ENCODE results near the gene CCDC88B.

CCDC88B gene

DNA sequence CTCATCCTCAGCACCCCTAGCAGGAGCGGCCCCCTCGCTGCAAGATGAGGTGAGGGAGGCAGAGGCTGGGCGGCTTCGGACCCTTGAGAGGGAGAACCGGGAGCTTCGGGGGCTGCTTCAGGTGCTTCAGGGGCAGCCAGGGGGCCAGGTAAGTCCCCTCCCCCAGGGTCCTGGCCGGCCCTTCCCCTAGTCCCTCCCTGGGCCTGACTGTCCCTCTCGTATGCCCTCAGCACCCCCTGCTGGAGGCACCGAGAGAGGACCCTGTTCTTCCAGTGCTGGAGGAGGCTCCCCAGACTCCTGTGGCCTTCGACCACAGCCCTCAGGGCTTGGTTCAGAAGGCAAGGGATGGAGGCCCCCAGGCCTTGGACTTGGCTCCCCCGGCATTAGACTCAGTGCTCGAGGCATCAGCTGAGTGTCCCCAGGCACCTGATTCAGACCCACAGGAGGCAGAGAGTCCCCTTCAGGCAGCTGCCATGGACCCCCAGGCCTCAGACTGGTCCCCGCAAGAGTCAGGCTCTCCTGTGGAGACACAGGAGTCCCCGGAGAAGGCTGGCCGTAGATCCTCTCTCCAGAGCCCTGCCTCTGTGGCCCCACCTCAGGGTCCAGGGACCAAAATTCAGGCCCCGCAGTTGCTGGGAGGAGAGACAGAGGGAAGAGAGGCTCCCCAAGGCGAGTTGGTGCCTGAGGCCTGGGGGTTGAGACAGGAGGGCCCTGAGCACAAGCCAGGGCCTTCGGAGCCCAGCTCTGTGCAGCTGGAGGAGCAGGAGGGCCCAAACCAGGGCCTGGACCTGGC lies 4.0 kb downstream of the CCDC88B start:
- peak in 3 of 4 experiments; percentile 30 to 49 (median 40) for DNase-seq

DNA sequence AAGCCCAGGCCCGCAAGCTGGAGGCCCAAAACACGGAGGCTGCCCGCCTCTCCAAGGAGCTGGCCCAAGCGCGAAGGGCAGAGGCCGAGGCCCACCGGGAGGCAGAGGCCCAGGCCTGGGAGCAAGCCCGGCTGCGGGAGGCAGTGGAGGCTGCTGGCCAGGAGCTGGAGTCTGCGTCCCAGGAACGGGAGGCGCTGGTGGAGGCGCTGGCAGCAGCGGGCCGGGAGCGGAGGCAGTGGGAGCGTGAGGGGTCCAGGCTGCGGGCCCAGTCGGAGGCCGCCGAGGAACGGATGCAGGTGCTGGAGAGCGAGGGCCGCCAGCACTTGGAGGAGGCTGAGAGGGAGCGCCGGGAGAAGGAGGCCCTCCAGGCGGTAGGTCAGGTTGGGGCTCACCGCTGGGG lies 4.8 kb downstream of the CCDC88B start:
- no peak for DNase-seq

DNA sequence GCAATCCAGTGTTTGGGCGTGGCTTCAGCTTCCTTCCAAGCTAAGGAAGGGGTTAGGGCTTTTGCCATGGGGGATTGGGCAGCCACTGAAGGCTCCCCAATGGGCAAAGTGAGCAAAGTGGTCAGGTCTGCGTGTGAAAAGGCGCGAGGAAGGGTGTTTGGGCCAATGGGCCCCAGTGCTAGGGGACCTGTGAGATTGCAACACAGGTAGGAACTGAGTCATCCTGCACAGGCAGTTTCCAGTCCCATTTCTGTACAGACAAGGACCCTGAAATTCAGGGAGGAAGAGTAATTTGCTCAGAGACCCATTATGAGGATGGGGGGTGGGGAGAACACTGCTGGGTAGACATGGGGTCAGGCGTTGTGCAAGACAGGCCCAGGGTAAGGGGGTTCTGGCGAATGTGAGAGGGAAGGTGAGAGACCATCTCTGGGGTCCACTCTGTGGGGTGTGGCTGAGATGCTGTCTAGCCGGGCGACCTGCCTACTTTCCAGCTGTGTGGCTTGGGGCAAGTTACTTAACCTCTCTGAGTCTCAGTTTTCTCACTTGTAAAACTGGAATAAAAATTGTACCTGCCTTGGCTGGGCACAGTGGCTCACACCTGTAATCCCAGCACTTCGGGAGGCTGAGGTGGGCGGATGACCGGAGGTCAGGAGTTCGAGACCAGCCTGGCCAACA lies 7.3 kb downstream of the CCDC88B start:
- DNase-seq = no peak

DNA sequence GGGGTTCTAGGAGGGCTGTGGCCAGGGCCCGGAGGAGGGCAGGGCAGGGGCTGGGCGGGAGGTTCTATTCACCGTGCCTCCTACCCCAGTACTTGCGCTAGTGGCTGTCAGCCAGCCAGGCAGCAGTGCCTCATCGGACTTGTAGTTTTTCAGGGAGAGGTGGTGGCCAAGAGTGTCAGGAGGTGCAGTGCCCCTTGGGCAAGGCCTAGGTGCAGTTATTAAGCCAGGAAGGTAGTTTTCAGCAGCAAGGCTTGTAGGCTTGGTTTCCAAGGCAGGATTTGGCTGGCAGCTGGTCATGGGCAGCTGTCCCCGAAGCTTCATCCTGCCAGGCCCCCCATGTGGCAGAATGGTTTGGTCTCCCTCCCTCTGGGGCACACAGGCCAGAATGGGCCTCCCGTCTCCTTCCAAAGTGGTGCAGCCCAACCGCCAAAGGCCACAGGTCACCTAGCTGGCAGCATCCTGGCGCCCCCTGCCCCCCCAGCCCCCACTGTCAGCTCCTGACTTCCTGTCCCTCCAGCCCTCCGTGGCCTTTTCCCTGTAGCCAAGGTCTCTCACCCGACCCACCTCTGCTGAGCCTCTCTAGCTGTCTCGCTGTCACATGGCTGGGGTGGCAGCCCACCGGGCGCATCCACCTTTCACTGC lies 8.5 kb downstream of the CCDC88B start:
- no peak for DNase-seq

DNA sequence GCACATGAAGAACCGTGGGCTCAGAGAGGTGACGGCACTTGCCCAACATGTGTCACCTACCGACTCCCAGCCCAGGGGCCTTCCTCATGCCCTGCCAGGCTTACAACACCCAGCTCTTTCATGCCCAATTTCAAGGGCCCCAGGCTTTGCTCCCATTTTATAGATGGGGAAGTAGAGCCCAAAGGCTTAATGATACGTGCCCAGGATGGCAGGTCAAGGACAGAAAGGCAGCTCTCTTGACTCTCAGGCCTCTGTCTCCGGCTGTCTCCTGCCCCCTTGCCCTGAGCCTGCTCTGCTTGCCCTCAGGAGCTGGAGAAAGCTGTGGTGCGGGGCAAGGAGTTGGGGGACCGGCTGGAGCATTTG lies 9.0 kb downstream of the CCDC88B start:
- no peak for DNase-seq

DNA sequence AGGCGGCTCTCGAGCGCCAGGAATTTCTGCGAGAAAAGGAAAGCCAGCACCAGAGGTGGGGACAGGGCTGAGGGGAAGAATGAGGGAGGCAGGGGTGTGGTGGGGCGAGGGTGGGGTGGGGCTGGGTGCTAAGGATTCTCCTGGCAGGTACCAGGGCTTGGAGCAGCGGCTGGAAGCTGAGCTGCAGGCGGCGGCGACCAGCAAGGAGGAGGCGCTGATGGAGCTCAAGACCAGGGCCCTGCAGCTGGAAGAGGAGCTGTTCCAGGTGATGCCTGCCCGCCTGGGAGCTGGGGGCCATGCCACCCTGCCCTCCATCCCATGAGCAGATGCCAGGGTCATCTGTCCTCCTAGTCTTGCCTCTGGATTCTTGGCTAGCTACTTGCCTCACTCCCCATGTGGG lies 9.4 kb downstream of the CCDC88B start:
- no peak for DNase-seq

DNA sequence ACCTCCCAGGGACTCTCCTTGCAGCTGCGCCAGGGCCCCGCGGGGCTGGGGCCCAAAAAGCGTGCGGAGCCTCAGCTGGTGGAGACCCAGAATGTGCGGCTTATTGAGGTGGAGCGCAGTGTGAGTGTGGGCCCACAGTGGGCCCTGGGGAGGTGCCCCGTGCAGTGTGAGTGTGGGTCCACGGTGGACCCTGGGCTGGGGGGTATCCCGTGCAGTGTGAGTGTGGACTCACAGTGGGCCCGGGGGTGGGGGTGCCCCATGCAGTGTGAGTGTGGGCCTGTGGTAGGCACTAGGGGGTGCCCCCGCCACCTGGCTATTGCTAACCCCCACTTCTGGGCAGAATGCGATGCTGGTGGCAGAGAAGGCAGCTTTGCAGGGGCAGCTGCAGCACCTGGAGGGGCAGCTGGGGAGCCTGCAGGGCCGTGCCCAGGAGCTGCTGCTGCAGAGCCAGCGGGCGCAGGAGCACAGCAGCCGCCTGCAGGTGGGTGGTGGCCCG lies 11.2 kb downstream of the CCDC88B start:
- DNase-seq = no peak

DNA sequence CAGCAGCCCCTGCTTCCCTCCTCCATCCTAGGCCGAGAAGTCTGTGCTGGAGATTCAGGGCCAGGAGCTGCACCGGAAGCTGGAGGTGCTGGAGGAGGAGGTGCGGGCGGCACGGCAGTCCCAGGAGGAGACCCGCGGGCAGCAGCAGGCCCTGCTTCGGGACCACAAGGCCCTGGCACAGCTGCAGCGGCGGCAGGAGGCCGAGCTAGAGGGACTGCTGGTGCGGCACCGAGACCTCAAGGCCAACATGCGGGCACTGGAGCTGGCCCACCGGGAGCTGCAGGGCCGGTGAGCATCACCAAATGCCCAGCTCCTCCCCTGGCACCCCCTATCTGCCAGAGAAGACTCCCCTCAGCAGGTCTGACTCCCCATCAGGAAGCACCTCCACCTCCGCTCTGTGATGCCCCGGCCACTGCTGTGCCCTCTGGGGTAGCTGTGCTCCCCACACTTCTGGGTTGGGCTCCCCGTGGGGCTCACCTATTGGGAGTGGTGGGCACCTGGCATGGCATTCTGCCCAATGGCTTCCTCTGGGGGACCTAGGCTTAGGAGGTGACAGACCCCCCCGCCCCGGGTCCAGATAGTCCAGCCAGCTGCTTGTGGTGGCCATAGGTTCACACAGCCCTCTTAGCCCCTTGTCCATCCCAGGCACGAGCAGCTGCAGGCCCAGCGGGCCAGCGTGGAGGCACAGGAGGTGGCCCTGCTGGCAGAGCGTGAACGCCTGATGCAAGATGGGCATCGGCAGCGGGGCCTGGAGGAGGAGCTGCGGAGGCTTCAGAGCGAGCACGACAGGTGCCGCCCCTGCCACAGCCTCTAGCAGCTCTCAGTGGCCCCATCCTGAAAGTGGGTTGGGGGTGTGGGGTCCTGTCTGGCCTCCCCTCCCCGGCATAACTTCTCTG lies 12.3 kb downstream of the CCDC88B start:
- no peak for DNase-seq

DNA sequence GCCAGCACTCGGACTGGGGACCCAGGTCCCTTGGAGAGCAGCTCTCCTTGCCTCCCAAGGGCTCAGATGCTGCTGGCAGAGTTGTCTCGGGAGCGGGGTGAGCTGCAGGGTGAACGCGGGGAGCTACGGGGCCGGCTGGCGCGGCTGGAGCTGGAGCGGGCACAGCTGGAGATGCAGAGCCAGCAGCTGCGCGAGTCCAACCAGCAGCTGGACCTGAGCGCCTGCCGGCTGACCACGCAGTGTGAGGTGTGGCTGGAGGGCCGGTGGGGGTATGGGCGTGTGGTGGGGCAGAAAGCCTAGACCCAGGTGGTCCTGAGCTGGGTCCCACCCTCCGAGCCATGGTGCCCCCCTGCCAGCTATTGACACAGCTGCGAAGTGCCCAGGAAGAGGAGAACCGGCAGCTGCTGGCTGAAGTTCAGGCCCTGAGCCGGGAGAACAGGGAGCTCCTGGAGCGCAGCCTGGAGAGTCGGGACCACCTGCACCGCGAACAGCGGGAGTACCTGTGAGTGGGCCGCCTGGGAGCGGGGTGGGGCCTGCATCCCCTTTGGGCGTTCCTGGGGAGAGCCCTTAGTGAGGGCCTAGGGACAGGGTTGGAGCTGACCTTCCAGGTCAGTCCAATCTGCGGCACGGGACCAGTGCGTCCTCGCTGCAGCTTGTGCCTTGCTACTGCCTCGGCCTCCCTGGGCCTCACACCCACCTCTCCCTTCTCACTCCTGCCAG lies 13.2 kb downstream of the CCDC88B start:
- no peak for DNase-seq

DNA sequence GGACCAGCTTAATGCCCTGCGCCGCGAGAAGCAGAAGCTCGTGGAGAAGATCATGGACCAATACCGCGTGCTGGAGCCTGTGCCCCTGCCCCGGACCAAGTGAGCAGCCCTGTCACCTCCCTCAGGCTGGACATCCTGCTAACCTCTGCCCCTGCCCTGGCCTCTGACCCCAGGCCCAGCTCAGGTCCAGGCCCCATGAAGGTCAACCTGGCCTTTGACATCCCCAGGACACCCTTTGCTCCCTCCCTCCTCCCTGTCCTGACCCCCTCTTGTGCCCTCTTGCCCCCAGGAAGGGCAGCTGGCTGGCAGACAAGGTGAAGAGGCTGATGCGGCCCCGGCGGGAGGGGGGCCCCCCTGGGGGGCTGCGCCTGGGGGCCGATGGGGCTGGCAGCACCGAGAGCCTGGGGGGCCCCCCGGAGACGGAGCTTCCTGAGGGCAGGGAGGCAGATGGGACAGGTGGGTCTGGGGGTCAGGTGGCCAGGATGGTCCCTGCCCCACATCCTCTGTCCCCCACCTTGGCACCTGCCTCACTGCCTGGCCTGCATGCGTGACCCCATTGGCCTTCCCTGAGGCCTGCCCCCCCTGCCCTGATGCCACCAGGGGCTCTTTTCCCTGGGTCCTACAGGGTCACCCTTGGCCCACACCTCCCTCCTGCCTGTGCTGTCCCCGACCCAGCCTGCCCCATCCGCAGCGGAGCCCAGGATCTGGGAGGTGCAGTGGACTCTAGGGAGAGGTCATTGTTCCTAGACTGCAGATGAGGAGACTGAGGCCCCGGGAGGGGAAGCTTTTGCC lies 13.9 kb downstream of the CCDC88B start:
- DNase-seq = no peak

DNA sequence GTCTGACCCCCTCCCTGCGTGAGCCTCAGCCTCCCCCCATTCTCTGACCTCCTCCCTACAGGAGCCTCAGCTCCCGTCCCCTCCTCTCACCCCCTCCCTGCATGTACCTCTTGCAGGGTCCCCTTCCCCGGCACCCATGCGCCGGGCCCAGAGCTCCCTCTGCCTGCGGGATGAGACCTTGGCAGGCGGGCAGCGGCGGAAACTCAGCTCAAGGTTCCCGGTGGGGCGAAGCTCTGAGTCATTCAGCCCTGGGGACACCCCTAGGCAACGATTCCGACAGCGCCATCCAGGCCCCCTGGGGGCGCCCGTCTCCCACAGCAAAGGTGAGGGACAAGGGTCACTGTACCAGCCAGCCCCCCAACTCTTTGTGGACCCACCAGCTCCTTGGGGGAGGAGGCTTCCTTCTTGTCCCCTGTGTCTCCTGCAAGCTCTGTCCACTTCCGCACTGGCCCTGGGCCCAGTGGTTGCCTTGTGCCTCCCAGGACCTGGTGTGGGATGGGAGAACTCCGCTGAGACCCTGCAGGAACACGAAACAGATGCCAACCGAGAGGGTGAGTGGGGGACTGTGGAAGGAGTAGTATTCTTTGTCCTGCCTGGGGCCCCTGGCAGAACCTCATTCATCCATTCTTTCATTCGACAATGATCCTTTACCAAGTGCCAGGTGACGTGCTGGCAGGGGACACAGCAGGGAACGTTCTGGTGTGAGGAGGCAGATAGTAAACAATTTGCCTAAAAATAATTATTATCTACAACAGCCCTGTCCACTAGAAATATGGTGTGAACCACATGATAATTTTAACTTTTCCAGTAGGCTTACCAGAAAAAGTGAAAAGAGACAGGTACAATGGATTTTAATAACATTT lies 15.3 kb downstream of the CCDC88B start:
- DNase-seq = peak; percentile 78 to 91 (median 84)

DNA sequence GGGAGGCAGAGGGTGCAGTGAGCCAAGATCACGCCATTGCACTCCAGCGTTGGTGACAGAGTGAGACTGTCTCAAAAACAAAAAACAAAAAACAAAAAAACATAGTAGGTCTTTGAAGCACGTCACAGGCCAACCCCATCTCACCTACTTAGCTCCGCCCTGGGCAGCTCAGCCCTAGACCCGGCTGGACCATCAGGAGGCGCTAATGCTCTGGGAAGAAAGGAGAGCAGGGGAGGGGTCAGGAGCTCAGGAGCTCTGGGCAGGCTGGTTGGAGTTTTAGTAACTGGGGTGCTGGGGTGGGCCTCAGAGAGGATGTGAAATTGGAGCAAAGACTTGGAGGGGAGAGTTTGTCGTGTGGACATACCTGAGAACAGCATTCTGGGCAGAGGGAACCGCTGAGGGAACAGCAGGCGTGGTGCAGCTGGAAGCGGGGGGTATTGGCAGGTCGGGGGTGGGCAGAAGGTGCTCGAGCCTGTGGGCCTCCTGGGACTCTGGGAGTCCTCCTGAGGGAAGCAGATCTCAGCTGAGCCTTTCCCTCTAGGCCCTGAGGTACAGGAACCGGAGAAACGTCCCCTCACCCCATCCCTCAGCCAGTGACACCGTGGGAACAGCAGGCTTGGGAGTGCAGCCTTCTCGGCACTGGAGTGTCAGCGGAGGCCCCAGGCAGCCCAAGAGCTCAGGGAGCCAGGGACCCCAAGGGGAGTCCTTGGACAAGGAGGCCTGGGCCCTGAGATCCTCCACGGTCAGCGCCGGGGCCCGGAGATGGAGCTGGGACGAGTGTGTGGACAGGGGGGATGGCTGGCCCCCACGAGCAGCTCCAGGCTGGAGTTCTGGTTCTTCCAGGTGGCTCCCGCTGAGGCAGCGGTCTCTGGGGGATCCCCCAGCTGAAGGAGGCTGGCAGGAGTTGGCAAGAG lies 16.8 kb downstream of the CCDC88B start:
- DNase-seq = peak; percentile 46 to 73 (median 64)

DNA sequence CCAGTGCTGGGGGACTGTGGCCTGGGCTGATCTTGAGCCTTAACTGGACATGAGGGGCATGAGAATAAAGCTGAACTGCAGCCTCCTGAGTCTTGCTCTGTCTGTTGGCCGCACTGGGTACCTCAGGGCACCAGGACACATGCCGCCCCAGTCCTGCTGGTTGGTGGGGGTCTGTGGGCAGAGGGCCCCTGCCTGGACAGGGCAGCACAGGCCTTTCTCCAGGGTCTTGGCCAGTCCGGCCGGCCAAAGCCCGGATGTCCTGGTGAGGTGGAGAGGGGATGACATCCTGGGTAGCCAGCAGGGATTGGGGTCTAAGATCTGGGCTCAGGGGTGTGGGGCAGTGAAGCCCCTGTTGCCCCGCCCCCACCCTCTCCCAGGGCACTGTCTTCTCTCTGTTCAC lies 17.4 kb downstream of the CCDC88B start:
- DNase-seq = no peak

DNA sequence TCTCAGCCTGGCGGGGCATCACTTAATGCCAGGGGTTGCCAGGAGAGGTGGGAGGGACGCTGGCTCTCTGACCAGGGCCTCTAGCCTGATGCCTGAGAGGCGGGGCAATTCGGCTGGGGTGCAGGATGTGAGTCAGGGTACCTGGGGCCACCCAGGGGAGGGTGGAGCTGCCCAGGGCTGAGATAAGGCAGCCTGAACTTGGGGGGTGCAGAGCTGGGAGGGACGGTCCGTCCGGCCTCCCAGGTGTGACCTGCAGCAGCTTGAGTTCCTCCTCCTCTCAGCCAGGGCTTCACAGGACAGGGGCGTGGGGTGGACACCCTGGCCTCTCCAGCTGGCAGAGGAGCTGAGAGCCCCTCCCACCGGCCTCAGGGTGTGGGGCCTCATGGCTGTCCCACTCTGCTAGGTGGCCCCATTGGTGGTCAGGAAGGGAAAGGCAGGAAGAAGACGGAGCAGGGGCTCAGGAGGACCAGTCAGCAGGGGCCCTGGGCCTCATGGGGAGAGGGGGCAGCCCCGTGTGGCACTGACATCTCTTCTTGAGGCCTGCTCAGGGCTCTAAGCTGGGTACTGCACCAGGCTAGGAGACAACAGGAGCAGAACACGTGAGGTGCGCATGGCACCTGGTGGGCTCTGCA lies 18.0 kb downstream of the CCDC88B start:
- no peak for DNase-seq

DNA sequence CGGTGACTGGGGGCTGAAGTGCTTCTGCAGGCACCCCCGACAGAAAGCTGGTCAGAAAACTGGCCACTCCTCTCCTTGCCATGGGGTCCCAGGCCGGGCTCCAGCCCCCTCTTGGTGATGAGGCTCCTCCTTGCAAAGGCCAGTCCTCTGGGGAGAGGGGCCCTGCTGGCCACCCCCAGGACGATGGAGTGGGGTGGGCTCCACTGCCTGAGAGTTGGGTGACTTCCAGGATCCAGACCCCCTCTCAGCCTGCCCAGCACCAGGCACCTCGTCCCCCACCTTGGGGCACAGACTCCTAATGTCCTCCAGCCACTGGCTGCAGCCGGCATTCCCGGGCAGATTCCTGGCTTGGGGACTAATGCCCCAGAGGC lies 18.5 kb downstream of the CCDC88B start:
- no peak for DNase-seq

DNA sequence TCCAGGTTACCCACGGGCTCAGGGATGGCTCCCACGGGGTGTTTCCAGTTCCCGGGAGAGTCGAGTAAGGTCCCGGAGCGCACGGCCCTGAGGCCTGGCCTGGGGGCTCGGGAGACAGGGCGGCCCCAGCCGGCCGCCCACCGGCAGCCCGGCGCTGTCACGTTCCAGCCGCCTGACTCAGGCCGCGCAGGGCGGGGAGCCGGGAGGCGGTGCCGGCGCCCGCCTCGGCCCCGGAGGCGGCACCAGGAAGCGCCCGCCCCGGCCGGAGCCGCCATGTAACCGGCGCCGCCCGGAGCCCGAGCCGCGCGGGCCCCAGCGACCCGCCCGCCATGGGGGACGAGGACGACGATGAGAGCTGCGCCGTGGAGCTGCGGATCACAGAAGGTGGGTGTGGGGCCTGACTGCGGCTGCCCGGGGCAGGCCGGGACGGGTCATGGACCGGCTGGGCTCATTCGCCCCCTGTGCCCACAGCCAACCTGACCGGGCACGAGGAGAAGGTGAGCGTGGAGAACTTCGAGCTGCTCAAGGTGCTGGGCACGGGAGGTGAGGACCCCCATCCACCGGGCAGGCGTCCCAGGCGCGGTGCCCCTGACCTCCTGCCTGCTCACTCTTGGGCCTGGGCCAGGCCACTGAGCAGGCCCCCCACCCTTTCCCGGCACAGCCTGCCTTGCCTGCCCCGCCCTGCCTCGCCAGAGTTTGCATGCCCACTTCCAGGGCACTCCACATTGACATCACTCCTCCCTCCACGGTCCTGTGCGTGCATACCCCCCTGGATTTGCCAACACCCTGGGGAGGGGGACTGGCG lies 19.1 kb downstream of the CCDC88B start, which contains the start of gene RPS6KA4:
Gene RPS6KA4, plus strand, starts transcription at position 256 of the 805 bp plus-strand sequence. Its CDS starts 74 bp downstream, at position 330.
- DNase-seq = peak; percentile 84 to 94 (median 90)

DNA sequence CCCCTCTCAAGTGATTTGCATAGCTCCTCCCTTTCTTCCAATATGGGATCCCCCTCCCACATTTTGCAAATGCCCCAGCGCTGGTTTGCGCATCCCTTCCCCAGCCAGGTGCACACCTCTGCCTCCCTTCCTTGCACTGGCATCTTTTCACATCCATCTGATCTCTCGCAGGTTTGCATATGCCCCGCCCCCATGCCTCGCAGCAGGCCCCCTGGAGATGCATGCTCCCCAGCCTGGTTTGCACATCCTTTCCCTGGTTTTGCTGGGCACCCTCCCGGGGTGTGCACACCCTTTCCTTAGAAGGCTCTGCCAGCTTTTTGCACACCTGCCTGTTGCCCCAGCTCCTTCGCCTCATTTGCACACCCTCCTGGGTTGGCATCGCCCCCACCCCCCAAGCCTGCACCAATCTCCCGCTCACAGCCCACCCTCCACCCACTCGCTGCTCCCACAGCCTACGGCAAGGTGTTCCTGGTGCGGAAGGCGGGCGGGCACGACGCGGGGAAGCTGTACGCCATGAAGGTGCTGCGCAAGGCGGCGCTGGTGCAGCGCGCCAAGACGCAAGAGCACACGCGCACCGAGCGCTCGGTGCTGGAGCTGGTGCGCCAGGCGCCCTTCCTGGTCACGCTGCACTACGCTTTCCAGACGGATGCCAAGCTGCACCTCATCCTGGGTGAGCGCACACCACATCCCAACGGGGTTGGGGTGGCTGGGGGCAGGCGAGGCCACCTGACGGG lies 19.9 kb downstream of the CCDC88B start:
- peak; percentile 43 to 78 (median 56) for DNase-seq
